ENCODE data around the gene PSTK. TPM values are rescaled to one million over a fixed set of nuclear protein-coding genes. Genes with fewer than 3 reads are reported as not detected.

Gene PSTK
- total RNA-seq, 1 donor from 2014 or later, result 6.1 TPM

DNA sequence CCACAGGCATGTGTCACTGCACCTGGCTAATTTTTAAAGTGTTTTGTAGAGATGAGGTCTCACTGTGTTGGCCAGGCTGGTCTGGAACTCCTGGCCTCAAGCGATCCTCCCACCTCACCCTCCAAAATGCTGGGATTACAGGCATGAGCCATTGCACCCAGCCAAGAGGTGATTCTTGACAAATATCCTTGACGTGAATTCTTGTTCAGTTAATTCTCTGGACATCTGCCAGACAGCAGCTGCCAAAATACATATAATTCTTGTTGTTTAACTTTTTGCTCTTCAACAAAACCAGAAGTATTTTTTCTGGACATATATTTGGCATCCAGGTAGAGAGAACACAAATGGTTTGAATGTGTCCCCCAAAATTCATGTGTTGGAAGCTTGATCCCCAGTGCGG lies 31.8 kb downstream of the PSTK start:
- TF ChIP-seq, protein P1, sequence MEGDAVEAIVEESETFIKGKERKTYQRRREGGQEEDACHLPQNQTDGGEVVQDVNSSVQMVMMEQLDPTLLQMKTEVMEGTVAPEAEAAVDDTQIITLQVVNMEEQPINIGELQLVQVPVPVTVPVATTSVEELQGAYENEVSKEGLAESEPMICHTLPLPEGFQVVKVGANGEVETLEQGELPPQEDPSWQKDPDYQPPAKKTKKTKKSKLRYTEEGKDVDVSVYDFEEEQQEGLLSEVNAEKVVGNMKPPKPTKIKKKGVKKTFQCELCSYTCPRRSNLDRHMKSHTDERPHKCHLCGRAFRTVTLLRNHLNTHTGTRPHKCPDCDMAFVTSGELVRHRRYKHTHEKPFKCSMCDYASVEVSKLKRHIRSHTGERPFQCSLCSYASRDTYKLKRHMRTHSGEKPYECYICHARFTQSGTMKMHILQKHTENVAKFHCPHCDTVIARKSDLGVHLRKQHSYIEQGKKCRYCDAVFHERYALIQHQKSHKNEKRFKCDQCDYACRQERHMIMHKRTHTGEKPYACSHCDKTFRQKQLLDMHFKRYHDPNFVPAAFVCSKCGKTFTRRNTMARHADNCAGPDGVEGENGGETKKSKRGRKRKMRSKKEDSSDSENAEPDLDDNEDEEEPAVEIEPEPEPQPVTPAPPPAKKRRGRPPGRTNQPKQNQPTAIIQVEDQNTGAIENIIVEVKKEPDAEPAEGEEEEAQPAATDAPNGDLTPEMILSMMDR (IDR thresholded peaks at IDR 0.05), result no peak
- Mint-ChIP-seq H3K27ac (ENCODE audit: unreplicated experiment) (no peak overlapping the region), H3K27me3 (ENCODE audit: unreplicated experiment) (no peaks in the 10 kb centered on the region), H3K9me3 (ENCODE audit: unreplicated experiment) (no peaks in the 10 kb centered on the region), H3K4me3 (ENCODE audit: unreplicated experiment) (no peak overlapping the region), H3K4me1 (ENCODE audit: unreplicated experiment) (peaks cover 18% of the 10 kb centered on the region), H3K36me3 (ENCODE audit: unreplicated experiment) (no peaks in the 10 kb centered on the region)
- DNase-seq (ENCODE audit: extremely low spot score, unreplicated experiment), result no peak

DNA sequence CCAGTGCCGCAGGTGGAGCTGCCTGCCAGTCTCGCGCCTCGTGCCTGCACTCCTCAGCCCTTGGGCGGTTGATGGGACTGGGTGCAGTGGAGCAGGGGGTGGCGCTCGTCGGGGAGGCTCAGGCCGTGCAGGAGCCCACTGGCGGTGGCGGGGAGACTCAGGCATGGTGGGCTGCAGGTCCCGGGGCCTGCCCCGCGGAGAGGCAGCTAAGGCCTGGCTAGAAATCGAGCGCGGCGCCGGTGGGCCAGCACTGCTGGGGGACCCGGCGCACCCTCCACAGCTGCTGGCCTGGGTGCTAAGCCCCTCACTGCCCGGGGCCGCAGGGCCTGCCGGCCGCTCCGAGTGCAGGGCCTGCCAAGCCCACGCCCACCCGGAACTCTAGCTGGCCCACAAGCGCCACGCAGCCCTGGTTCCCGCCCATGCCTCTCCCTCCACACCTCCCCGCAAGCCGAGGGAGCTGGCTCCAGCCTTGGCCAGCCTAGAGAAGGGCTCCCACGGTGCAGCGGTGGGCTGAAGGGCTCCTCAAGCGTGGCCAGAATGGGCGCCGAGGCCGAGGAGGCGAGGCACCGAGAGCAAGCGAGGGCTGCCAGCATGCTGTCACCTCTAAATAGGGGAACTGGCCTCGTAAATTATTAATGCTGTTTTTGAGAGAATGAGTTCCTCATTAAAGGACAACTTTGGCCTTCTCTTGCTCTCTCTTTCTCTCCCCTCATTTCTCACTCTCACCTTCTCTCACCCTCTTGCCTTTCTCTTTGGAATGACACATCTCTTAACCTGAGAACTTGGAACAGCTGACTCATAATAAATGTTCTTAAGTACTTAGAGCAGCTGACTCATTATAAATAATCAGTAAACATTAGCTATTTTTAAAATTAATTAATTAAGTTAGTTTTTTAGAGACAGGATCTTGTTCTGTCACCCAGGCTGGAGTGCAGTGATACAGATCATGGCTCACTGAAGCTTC lies 33.5 kb downstream of the PSTK start:
- Mint-ChIP-seq H3K4me3 (ENCODE audit: unreplicated experiment) (no peak overlapping the region), H3K9me3 (ENCODE audit: unreplicated experiment) (no peaks in the 10 kb centered on the region), H3K36me3 (ENCODE audit: unreplicated experiment) (no peaks in the 10 kb centered on the region), H3K27ac (ENCODE audit: unreplicated experiment) (no peak overlapping the region), H3K4me1 (ENCODE audit: unreplicated experiment) (peaks cover 7% of the 10 kb centered on the region), H3K27me3 (ENCODE audit: unreplicated experiment) (no peaks in the 10 kb centered on the region)
- DNase-seq (ENCODE audit: extremely low spot score, unreplicated experiment), result no peak
- TF ChIP-seq, protein P1 (IDR thresholded peaks at IDR 0.05), result no peak

DNA sequence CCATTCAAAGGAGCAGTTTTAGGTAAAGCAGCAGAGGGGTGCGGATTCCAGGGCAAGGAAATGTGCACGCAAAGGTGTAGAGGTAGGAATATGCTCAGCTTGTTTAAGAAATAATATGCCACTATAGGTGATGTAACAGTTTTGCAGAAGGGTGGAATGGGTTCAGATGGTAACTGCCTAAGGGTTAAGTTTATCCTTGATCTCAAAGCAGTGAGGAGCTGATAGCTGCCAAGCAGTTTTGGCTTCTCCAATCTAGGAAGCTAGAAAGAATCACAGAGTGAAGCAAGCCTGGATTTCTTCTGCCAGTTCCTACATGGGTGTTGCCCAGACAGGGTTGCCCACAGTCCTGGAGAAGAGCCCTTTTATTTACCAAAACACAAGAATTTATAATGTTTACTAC lies 34.6 kb downstream of the PSTK start:
- Mint-ChIP-seq H3K27ac (ENCODE audit: unreplicated experiment) (no peak overlapping the region), H3K4me3 (ENCODE audit: unreplicated experiment) (no peak overlapping the region), H3K27me3 (ENCODE audit: unreplicated experiment) (no peaks in the 10 kb centered on the region), H3K4me1 (ENCODE audit: unreplicated experiment) (peaks cover 1% of the 10 kb centered on the region), H3K36me3 (ENCODE audit: unreplicated experiment) (no peaks in the 10 kb centered on the region), H3K9me3 (ENCODE audit: unreplicated experiment) (no peaks in the 10 kb centered on the region)
- no peak for DNase-seq (ENCODE audit: extremely low spot score, unreplicated experiment)
- TF ChIP-seq, protein P1 (IDR thresholded peaks at IDR 0.05), result no peak

DNA sequence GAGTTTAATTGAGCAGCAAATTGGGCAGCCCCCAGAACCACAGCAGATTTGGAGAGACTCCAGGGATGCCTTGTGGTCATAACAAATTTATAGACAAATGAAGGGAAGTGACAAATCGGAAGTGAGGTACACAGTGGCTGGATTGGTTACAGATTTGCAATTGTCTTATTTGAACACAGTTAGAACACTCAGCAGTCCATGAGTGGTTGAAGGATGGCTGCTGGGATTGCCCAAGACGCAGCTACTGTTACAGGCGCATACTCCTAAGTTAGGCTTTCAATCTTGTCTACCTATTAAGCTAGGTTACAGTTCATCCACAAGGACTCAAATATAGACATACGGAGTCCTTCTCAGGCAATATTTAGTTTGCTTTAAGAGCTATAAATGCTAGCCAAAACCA lies 36.0 kb downstream of the PSTK start:
- Mint-ChIP-seq H3K9me3 (ENCODE audit: unreplicated experiment) (no peaks in the 10 kb centered on the region), H3K36me3 (ENCODE audit: unreplicated experiment) (no peaks in the 10 kb centered on the region), H3K4me3 (ENCODE audit: unreplicated experiment) (no peak overlapping the region), H3K4me1 (ENCODE audit: unreplicated experiment) (no peaks in the 10 kb centered on the region), H3K27me3 (ENCODE audit: unreplicated experiment) (no peaks in the 10 kb centered on the region), H3K27ac (ENCODE audit: unreplicated experiment) (no peak overlapping the region)
- TF ChIP-seq, protein P1 (IDR thresholded peaks at IDR 0.05), result no peak
- DNase-seq (ENCODE audit: extremely low spot score, unreplicated experiment), result no peak

DNA sequence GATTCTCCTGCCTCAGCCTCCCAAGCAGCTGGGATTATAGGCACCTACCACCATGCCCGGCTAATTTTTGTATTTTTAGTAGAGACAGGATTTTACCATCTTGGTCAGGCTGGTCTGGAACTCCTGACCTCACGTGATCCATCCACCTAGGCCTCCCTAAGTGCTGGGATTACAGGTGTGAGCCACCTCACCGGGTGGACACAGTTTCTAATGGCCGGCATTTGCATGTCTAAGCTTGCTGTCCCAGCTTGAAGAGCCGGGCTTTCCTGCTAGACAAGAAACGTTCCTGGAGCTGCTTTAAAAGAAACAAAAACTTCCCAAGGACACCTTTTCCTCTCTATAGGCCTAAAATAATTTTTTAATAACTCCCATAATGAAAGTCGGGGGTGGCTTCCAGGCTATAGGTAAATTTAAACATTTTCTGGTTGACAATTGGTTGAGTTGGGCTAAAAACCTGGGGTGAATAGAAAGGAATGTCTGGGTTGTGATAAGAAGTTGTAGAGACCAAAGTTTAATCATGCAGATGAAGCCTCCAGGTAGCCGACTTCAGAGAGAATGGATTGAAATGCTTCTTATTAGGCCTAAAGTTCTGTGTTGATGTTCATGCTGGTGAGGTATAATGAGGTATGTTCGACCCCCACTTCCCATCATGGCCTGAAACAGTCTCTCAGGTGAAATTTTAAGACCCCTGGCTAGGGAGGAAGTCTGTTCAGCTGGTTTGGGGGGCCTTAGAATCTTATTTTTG lies 37.4 kb downstream of the PSTK start:
- Mint-ChIP-seq H3K9me3 (ENCODE audit: unreplicated experiment) (no peaks in the 10 kb centered on the region), H3K4me3 (ENCODE audit: unreplicated experiment) (no peak overlapping the region), H3K36me3 (ENCODE audit: unreplicated experiment) (no peaks in the 10 kb centered on the region), H3K4me1 (ENCODE audit: unreplicated experiment) (no peaks in the 10 kb centered on the region), H3K27ac (ENCODE audit: unreplicated experiment) (no peak overlapping the region), H3K27me3 (ENCODE audit: unreplicated experiment) (no peaks in the 10 kb centered on the region)
- TF ChIP-seq, protein P1 (IDR thresholded peaks at IDR 0.05), result no peak
- no peak for DNase-seq (ENCODE audit: extremely low spot score, unreplicated experiment)
